OCI-LY7 (cell line): ENCODE results near the gene KLF13.

Source experiments
- CTCF ChIP-seq: fragments of 200-600 bp; sonication (generic); conservative IDR thresholded peaks from 2 replicates; pipeline ENCODE4 v1.5.1; 2014; ENCODE audit warnings: mild to moderate bottlenecking, antibody characterized with exemption, low read length, moderate library complexity, mixed read lengths
- EZH2phosphoT487 ChIP-seq: fragments of 200-600 bp; sonication (generic); IDR thresholded peaks from 2 replicates; pipeline ENCODE4 v1.6.1; 2018; ENCODE audit warnings: low read depth, borderline replicate concordance, mild to moderate bottlenecking, mixed run types, antibody characterized with exemption, low read length, moderate library complexity, mixed read lengths

- no peak for TF ChIP-seq CTCF
- TF ChIP-seq EZH2phosphoT487 = no peak
Observed at GRCh38 chr15:31307270-31308184, 19.1 kb upstream of the KLF13 start.
